Cerebellar cortex (tissue), 1 donor: Measurements from ENCODE around the gene COL5A2.
A peak's percentile ranks its signal among the peaks of the same experiment; 100 is the strongest.

Source experiments
- DNase-seq: peaks from one replicate; pipeline ENCODE4 v3.0.0-alpha.2; 2015; ENCODE audit warnings: low spot score

Gene COL5A2

DNA sequence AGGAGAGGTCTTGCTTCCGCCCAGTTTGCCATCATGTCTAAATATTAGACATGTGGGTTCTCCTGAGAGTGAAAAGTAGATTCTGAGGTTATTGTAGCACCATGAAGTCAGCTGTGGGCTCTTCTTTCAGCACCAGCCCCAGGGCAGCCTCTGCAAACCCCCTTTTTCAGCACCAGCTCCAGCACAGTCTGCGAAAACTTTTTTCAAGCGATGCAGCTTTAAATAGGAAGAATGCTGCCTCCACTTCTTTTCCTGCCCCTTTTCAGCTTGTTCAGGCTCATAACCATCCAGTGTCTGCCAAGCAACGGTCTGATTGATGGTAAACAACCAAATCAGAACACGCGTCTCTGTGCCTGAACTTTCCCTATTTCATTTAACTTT lies at the start of gene COL5A2:
COL5A2 (minus strand) TSS at position 192 of the 381 bp plus-strand sequence; CDS start at position 35, 157 bp downstream.
- DNase-seq, result peak; percentile 17

DNA sequence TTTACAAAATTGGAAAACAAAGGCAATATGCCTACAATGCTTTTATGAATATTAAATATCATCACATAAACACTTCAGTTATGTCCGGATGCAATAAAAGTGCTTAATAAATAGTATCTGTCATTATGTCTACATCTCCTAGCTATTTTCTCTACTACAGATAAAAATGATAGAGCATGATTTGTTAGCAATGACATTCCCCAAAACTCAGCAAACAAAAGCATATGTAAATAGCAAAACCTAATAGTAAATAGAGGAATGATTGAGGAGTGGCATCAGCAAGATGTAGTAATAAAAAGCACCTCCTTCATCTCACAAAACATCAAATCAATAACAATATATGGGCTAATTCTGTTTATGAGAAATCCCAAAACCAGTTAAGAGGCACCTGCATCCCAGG lies 46.5 kb upstream of the COL5A2 start:
- no peak for DNase-seq

DNA sequence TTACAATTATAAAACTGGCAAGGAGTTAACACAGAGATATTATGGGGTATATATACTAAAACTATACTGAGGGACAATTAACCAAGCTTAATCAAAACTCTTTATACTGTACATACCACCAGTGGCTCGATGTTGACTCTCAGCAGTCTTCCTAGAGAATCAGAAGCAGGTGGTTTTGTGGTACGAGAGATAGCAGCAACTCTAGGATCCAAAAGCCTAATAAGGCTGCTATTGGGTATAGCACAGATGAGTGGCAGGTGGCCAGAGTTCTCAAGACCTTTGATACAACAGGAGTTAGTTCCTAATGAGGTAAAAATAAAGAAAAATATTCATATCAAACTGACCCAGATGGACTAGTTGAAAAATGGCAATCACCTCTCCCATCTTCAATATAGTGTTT lies 45.5 kb upstream of the COL5A2 start:
- no peak for DNase-seq

DNA sequence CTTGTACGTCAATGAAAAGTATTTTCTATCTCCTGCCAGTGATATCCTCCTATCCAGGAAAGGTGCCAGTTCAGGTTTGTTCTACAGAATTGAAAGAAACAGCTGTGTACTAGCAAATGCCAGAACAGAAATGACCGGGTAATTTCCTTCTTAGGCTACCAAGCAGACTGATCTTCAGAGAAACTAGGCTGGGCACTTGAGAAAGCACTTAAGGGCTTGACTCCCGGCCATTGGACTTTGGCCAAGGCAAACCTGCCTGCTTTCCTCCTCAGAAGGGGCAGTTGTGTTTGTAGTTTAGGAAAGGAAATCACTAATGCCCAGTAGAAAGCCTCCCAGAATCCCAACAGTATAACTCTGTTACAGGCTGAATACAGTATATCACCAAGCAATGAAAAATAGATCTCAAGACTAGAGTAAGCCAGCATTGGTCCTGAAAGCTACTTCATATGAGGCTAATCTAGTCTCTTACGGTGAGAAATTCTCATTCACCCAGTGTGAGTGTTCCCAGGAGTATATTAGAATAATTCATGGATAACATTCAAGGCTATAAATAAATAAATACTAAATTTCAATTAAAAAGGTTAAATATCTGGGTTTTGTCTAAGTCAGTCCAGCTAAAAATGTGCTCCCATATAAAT lies 43.0 kb upstream of the COL5A2 start:
- DNase-seq, result no peak

DNA sequence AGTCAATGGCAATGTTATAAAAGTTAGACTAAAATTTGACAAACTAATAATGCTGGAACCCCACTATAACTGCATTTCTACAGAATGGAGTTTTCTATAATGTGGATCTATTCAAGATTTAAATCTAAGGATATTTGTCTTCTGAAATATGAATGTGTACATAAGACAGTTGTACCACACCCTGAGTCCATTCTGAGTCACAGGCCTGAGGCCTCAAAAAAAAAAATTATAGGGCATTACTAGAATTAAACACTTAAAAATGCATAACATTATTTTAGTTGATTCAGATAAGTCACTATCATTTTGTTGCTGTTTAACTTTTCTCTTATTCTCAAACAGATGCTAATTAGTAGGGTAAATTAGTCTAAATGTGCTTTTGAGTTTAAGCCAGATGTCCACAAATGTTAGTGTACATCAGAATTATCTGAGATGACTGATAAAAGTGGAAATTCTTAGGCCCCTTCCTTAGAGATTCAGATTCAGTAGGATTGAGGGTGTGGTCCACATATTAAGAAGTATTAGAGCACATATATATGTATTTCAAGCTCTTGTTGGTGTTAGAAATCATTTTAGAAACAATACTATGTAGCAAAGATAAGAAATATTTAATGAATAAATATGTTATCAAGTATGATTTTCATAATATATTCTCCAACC lies 42.4 kb upstream of the COL5A2 start:
- no peak for DNase-seq

DNA sequence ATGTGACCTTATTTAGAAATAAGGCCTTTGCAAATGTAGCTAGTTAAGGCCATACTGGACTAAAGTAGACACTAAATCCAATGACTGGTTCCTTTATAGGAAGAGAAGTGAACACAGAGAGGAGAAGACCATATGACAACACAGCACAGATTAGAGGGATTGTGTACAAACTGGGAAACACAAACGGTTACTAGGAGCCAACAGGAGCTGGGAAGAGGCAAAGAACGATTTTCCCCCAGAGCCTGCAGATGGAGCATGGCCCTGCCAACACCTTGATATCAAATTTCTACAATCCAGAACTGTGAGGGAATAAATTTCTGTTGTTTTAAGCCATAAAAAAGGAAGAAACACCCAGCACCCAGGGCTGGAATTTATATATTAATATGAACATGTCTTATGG lies 38.7 kb upstream of the COL5A2 start:
- DNase-seq, result no peak

DNA sequence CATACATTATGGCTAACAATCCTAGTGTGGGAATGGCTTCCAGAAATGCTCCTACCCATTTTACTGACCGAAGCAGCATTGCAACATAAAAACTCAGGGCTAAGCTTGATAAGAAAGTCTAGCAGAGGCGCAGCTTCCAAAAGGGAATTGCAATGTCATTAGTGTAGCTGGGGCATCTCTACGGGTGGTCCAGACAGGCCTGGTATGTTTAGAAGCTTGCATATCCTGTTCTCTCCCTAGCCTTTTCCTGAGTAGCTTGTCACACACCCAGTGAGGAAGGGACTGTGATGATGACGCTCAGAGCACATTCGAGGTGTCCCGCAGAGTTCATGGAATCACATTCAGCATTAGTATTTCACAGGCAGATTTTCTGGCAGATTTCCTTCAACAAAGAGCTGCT lies 38.0 kb upstream of the COL5A2 start:
- DNase-seq, result no peak

DNA sequence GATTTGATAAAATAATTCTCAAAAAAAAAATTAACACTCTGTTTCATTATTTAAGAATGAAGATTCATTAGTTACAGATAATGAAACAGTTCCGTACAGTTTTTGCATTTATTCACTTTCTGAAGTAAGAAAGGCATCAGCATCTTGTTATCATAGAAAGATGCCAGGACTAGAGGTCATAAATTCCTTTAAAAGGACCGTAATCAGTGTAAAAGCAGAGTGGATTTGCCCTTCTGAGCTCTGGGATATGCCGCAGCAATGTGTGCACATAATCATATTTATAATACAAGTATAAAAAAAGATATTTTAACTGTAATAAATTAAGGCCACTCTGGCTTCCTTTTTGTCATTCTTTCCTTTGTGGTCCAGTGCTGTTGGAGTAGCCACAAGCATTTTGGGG lies 37.5 kb upstream of the COL5A2 start:
- DNase-seq, result no peak

DNA sequence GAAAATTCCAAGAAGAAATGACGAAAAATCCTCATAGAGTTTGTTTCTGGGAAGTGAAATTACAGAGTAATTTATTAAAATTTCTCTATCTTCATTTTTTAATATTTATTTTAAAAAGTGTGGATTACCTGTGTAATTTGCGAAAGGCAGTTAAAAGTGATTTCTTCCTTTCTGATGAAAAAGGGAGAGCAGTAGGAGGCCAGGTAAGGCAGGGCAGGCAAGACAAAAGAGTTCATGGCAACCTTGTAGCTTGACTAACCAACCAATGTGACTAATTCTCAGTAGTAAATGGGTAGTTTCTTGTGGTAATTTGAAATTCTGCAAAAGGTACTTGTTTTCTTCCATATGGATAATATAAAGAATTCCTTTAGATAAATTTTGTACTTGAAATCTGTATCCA lies 34.9 kb upstream of the COL5A2 start:
- DNase-seq, result no peak

DNA sequence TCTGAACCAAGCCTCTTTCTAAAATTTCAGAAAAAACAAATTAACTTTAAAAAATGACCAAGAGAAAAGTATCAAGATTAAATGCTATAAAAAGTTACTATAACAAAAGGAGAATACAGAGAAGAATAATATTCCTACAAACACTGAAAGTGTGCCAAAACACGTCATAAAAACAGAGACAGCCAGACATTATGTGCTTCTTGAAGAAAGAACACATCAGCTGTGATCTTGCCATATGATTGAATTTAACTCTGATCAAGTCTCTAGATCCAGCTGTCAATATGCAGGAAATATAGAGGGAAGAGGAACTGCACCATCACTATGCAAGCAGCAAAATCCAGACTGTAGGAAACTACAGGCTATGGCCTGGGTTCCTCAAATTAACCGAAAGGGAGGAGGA lies 33.7 kb upstream of the COL5A2 start:
- DNase-seq, result no peak

DNA sequence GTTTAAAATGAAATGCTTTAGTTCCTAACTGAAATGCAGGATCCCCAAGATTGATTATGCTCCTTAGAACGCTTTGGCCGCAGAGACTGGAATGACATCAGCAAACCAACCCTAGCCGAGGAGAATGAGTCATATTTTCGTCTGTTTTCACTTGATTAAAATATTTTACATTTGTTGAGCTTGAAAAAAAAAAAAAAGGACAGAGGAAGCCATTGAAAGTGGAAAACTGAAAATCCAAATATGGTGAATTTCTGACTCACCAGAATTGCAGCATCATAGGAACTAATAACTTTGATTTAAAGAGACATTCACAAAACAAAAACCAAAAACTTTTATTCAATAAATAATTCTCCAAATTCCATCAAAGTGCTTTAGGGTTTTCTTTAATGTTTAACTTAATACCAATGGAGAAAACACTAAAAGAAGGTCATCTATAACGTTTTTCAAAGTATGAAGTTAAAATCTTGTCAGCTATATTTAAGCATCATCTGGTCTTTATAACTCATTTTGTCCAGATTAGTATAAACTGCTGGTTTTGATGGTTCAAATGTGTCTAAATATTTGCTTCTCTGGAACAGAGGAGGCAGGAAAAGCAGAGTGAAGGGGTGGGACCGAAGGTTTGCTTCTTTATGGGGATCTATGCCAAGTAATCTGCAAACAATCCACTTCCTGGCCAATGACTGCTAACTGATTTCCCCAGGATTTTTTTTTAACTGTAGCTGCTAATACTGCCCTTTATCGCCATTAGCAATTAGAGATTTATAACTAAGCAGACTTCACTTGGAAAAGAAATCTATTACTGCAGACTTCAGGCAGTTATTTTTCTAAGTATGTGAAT lies 30.9 kb upstream of the COL5A2 start:
- no peak for DNase-seq

DNA sequence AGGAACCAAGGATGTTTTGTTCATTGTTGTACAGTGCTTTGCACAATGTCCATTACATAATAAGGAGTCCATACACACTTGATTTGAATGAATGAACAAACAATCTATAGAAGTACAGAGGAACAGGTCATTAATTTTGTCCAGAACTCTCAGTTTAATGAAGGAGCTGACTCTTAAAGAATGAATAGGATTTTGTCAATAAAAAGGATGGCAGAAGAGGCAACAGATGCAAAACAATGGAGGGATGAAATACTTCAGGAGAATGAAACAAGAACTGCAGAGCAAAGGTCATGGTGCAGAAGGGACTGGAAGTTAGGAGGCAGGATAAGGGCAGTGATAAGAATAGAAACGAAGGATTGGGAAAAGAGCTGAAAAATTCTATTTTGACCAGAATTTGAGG lies 28.7 kb upstream of the COL5A2 start:
- no peak for DNase-seq

DNA sequence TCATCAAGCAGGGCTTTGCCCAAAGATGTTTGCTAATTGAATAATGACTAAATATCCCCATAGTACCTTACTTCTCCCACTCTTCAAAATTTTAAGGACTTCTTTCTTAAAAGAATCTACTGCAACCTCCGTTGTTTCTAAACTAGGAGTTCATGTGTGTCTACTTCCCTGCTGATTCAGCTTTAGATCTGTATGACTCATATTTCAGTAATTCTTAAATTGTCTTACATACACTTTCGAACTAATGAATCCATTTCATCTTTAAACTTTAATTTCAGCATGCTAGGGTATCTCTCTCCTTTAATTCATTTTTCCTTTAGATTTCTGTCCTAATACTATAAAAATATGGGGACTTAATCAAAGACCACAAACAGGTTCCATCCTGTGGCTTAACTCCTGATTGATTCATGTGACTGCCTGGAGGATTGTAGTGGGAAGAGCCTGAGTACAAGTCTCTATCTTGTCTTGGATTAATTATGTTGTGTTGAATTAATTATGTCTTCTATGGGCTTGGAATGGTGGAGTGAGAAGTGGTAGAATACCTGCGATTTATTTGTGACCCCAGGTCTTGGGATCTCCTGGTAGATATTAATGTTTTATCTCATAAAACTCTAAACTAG lies 24.9 kb upstream of the COL5A2 start:
- DNase-seq, result no peak

DNA sequence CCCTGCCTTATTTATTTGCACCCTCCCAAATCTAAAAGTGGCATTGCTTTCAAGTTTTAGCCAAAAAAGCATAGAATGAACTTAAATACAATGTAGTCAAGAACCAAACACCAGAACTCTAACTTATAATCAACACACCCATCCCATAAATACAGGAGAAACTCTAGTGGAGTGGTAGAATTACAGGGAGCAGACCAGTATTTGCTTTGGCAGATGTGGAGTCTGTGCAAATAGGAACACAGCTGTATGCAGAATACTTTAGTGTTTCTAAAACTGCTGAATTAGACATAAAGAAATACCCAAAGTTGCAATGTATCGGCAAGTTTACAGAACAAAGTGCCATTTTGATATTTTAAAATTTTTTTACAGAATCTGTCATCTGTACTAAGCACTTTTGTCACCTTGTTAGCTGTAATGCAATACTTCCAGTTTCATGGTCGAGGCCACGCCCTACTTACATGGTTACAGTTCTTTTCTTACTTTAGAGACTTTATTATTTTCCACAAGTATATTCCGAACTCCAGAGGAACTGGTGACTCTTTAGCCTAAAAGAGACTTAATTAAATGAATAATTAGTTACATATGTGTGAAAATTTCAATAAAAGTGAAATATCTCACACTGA lies 23.7 kb upstream of the COL5A2 start:
- DNase-seq, result no peak

DNA sequence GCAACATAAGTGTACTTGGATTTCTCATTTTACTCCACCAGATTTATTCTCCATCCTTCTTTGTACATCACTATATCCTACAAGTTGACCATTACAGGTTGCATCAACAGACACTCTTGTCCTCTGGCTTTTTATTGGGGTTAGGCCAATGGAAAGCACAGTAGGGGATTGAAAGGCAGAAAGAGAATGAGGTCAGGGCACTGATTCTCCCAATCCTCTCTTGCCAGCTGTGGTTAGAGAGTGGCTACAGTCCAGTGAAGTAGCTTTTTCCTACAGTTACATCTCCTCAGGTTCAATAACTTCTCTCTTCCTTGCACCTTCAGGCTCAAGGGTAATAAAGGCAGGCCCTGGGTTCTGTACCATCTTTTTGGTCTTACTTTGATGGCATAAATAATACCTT lies 20.2 kb upstream of the COL5A2 start:
- DNase-seq, result no peak

DNA sequence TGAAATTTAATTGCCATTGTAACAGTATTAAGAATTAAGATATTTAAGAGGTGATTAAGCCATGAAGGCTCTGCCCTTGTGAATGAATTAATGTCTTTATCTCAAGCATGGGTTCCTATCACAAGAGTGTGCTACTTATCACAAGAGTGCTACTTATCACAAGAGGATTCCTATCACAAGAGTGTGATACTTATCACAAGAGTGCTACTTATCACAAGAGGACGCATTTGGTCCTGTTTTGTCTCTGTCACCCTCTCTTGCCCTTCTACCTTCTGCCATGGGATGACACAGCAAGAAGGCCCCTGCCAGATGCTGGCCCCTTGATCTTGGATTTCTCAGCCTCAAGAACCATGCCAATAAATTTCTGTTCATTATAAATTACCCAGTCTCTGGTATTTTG lies 13.2 kb upstream of the COL5A2 start:
- no peak for DNase-seq

DNA sequence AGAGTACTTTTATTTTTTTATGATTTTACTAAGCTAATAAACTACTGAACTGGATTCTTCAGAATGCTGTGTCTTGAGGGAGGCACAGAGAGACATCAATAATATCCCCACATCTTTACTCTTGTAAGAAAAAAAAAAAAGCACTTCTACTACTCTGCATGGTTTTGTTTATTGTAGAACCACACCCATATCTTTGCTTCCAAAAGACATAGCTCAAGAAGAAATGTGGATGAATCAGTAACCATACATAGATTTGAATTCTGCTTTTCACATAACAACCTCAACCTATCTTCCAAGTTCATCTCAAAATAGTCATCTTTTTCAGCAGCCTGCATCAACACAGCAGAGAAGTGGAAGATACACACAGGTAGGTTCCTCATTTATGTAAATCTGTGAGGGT lies 12.2 kb upstream of the COL5A2 start:
- DNase-seq, result no peak

DNA sequence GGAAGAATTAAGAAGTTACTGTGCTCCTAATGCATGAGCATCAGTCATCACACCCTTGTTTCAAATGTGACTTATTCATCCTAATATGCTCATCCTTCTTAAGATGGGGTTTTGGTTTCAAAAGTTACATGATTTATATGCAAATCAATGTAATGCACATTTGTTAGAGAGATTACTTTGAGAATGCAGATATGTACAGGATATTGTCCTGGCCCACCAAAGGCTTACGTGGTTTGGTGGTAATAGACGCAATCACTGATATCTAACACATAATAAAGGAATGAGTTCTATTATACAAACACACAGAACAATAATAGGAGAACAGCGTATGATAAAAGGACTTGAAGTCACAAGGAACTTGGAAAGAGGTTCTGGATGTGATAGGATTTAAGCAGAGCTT lies 11.1 kb upstream of the COL5A2 start:
- DNase-seq, result no peak

DNA sequence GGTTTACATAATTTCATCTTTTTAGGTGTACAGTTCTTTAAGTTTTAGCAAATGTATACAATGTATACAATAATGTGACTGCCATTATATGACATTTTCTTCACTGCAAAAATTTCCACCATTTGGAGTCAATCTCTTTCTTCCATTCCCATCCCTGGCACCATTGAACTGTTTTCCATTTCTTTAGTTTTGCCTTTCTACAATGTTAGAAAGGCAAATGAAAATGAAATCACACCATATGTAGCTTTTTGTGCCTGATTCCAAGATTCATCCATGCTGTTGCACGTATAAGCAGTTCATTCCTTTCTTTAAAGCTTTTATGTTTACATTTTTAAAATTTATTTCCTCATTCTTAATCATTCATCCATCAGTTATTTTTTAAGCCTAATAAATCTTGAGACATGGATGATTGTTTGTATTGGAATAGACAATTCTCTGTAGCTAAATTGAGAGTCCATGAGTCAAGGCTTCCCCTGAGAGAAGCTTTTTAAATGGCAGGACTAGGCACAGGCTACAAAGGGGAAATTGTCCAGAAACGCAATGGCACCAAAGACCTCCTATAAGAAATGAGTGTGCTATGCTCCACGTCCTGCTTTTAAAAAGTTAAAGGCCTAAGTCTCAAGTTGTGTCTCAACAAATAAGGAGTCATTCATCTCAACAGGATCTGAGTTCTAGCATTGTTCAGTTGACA lies 8.7 kb upstream of the COL5A2 start:
- DNase-seq, result no peak

DNA sequence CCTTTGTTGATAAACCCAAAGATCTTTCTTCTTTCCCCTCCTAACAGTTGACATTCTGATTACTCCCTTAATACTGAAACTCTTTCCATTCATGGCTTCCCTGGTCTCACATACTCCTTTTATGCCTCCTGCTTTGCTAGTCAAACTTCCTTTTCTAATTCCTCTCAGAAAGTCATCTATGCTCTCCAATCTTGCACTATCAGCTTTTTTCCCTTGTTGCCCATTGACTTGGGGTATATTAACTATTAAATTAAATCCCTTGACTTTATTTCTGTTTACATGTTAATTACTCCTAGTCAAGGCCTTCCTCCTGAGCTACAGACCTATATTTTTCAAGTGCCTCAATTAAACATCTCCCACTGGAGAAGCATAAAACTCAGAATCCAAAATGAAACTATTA lies 3.6 kb upstream of the COL5A2 start:
- no peak for DNase-seq

DNA sequence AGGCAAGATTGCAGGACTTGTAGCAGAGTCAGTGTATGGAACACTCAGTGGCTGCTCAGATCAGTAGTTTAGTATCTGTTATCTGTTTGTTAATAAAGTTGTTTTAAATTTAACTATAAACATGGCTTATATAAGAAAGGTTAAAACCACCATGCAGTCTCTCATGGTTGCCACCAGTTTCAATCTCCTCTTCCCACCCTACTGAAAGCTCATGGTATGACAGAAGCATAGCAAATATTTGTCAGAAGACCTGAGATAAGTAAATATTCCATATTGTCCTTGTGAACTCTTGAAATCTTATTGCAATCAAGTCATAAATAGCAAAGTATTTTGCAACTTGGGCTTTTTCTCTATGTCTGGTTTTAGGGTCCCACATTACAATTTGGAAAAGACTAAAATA lies 2.1 kb upstream of the COL5A2 start:
- no peak for DNase-seq
